Measurements from ENCODE around the gene KAT2A.

The KAT2A gene

GRCh38 chr17:42135664-42136653, 14.8 kb upstream of the KAT2A start:
- no peaks in the 10 kb centered on the region for H3K27me3 ChIP-seq (ENCODE audit: control insufficient read depth, insufficient read depth, low read length, poor library complexity, severe bottlenecking)
- H3K27ac ChIP-seq (ENCODE audit: insufficient read depth, low read depth, low read length, poor library complexity, severe bottlenecking) = no peak overlapping the region
- no peaks in the 10 kb centered on the region for H3K9me3 ChIP-seq (ENCODE audit: control insufficient read depth, low read length)
- H3K36me3 ChIP-seq (ENCODE audit: control insufficient read depth, insufficient read depth, low read length) = no peaks in the 10 kb centered on the region
- WGBS, 2 experiments = 89 to 90% methylated on average over 15 of the region's 15 CpGs
- H3K4me3 ChIP-seq (ENCODE audit: insufficient read depth, low read depth, low read length) = no peak overlapping the region
- H3K4me1 ChIP-seq (ENCODE audit: control insufficient read depth, insufficient read depth, low read length) = peaks cover 10% of the 10 kb centered on the region

GRCh38 chr17:42135151-42135550, 14.0 kb upstream of the KAT2A start:
- Histone ChIP-seq H3K27ac (ENCODE audit: insufficient read depth, low read depth, low read length, poor library complexity, severe bottlenecking) (no peak overlapping the region), H3K27me3 (ENCODE audit: control insufficient read depth, insufficient read depth, low read length, poor library complexity, severe bottlenecking) (no peaks in the 10 kb centered on the region), H3K4me3 (ENCODE audit: insufficient read depth, low read depth, low read length) (no peak overlapping the region), H3K9me3 (ENCODE audit: control insufficient read depth, low read length) (no peaks in the 10 kb centered on the region), H3K36me3 (ENCODE audit: control insufficient read depth, insufficient read depth, low read length) (no peaks in the 10 kb centered on the region), H3K4me1 (ENCODE audit: control insufficient read depth, insufficient read depth, low read length) (peaks cover 14% of the 10 kb centered on the region)
- 94 to 95% methylated on average over 6 of the region's 6 CpGs for WGBS, 2 experiments

DNA sequence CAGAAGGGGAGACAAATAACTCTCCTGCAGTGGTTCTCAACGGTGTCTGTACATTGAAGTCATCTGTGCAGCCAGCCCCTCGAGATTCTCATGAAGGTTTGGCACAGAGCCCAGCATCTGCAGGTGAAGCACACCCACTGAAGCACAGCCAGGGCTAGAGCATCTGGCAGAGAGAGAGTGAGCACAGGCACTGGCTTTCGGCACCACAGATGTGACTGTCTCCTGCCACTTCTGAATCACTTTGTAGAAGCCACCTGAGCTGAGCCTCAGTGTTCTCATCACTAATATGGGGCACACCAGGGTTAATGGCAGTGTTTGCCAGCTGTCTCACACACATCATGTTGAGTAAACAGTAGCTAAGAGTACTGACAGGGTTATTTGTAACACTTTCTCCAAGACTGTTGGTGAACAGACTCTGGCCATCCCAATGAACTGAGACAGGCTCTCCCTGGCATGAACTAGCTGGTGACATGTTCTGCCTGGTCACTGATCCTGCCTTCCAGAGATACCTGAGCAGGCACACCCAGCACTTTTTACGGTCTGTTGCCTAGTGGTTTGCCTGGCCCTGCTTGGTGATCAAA, 12.4 kb upstream of the KAT2A start:
- Histone ChIP-seq H3K27ac (ENCODE audit: insufficient read depth, low read depth, low read length, poor library complexity, severe bottlenecking) (no peak overlapping the region), H3K27me3 (ENCODE audit: control insufficient read depth, insufficient read depth, low read length, poor library complexity, severe bottlenecking) (no peaks in the 10 kb centered on the region), H3K4me3 (ENCODE audit: insufficient read depth, low read depth, low read length) (no peak overlapping the region), H3K36me3 (ENCODE audit: control insufficient read depth, insufficient read depth, low read length) (no peaks in the 10 kb centered on the region), H3K4me1 (ENCODE audit: control insufficient read depth, insufficient read depth, low read length) (peaks cover 7% of the 10 kb centered on the region), H3K9me3 (ENCODE audit: control insufficient read depth, low read length) (no peaks in the 10 kb centered on the region)
- 92 to 93% methylated on average over 4 of the region's 4 CpGs for whole genome bisulfite sequencing, 2 experiments

DNA sequence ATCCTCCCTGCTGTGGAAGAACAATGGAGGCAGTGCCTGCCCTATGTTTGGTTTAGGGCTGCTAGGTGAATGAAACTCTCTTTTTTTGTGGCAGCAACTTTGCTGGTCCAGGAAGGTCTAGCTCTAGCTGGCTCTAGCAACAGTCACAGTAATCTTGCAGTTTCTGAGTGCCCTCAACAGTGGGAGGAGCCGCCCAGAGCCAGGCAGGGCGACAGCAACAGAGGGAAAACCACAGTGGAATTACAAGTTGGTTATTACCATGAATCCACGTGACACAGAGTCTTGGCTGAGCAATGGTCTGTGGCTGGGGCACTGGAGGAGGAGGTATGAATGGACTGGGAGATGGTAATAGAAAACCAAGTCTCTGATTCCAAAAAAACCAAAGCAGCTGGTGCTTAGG, 11.8 kb upstream of the KAT2A start:
- 84 to 92% methylated on average over 3 of the region's 3 CpGs for WGBS, 2 experiments
- no peaks in the 10 kb centered on the region for H3K27me3 ChIP-seq (ENCODE audit: control insufficient read depth, insufficient read depth, low read length, poor library complexity, severe bottlenecking)
- H3K9me3 ChIP-seq (ENCODE audit: control insufficient read depth, low read length) = no peaks in the 10 kb centered on the region
- H3K4me1 ChIP-seq (ENCODE audit: control insufficient read depth, insufficient read depth, low read length) = peaks cover 7% of the 10 kb centered on the region
- no peak overlapping the region for H3K4me3 ChIP-seq (ENCODE audit: insufficient read depth, low read depth, low read length)
- no peak overlapping the region for H3K27ac ChIP-seq (ENCODE audit: insufficient read depth, low read depth, low read length, poor library complexity, severe bottlenecking)
- peaks cover 3% of the 10 kb centered on the region for H3K36me3 ChIP-seq (ENCODE audit: control insufficient read depth, insufficient read depth, low read length)

DNA sequence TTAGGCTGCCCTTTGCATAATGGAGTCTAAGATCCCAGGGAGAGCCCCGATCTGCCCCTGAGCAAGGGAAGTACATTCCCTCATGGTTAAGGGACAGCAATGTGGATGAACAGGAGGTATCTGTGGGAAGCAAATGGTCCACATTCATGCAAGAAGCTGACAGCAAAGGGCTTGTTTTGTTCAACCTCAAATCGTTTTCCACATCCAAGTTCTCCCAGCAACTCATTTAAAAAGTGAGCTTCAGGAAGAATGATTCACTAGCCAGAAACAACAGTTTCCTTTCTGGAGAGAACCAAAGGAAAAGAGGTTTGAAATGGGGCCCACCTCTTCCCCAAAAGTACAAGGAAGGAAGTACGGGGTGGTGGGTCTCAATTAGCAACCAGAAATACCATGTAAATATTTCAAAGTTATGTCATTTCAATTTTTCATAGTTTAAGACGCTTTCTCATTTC, 10.8 kb upstream of the KAT2A start:
- Histone ChIP-seq H3K4me1 (ENCODE audit: control insufficient read depth, insufficient read depth, low read length) (peaks cover 7% of the 10 kb centered on the region), H3K36me3 (ENCODE audit: control insufficient read depth, insufficient read depth, low read length) (peaks cover 7% of the 10 kb centered on the region), H3K27ac (ENCODE audit: insufficient read depth, low read depth, low read length, poor library complexity, severe bottlenecking) (no peak overlapping the region), H3K9me3 (ENCODE audit: control insufficient read depth, low read length) (no peaks in the 10 kb centered on the region), H3K4me3 (ENCODE audit: insufficient read depth, low read depth, low read length) (no peak overlapping the region), H3K27me3 (ENCODE audit: control insufficient read depth, insufficient read depth, low read length, poor library complexity, severe bottlenecking) (no peaks in the 10 kb centered on the region)
- 92 to 93% methylated on average over 3 to 4 of the region's 4 CpGs for WGBS, 2 experiments

DNA sequence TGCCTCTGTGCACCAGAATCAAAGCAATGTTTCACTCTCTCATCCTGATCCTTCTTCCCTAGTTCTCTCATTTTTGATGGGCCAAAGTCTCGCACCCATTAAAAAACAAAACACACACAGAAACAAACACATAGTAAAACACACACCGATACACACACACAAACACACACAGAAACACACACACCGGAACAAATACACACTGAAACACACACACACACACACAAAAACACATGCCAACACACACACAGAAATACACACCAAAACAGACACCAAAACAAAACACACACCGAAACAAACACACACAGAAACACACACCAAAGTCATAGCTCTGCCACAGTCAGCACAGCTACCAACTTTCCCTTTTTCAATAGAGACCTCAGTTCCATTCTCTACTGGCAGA, 10.1 kb upstream of the KAT2A start:
- no peaks in the 10 kb centered on the region for H3K9me3 ChIP-seq (ENCODE audit: control insufficient read depth, low read length)
- peaks cover 7% of the 10 kb centered on the region for H3K4me1 ChIP-seq (ENCODE audit: control insufficient read depth, insufficient read depth, low read length)
- WGBS, 2 experiments = 84 to 95% methylated on average over 4 of the region's 4 CpGs
- no peak overlapping the region for H3K4me3 ChIP-seq (ENCODE audit: insufficient read depth, low read depth, low read length)
- H3K36me3 ChIP-seq (ENCODE audit: control insufficient read depth, insufficient read depth, low read length) = peaks cover 7% of the 10 kb centered on the region
- no peak overlapping the region for H3K27ac ChIP-seq (ENCODE audit: insufficient read depth, low read depth, low read length, poor library complexity, severe bottlenecking)
- no peaks in the 10 kb centered on the region for H3K27me3 ChIP-seq (ENCODE audit: control insufficient read depth, insufficient read depth, low read length, poor library complexity, severe bottlenecking)

GRCh38 chr17:42130310-42130936, 9.3 kb upstream of the KAT2A start:
- 92 to 95% methylated on average over 16 of the region's 16 CpGs for WGBS, 2 experiments

GRCh38 chr17:42129109-42129837, 8.1 kb upstream of the KAT2A start:
- WGBS, 2 experiments = 96% methylated on average over 8 of the region's 8 CpGs
- Histone ChIP-seq H3K36me3 (ENCODE audit: control insufficient read depth, insufficient read depth, low read length) (peaks cover 7% of the 10 kb centered on the region), H3K4me3 (ENCODE audit: insufficient read depth, low read depth, low read length) (no peak overlapping the region), H3K27me3 (ENCODE audit: control insufficient read depth, insufficient read depth, low read length, poor library complexity, severe bottlenecking) (no peaks in the 10 kb centered on the region), H3K4me1 (ENCODE audit: control insufficient read depth, insufficient read depth, low read length) (peaks cover 7% of the 10 kb centered on the region), H3K9me3 (ENCODE audit: control insufficient read depth, low read length) (no peaks in the 10 kb centered on the region), H3K27ac (ENCODE audit: insufficient read depth, low read depth, low read length, poor library complexity, severe bottlenecking) (no peak overlapping the region)

More at GRCh38 chr17:42130310-42130936, 9.3 kb upstream of the KAT2A start:
- no peak overlapping the region for H3K4me3 ChIP-seq (ENCODE audit: insufficient read depth, low read depth, low read length)
- peaks cover 7% of the 10 kb centered on the region for H3K4me1 ChIP-seq (ENCODE audit: control insufficient read depth, insufficient read depth, low read length)
- H3K36me3 ChIP-seq (ENCODE audit: control insufficient read depth, insufficient read depth, low read length) = peaks cover 7% of the 10 kb centered on the region
- no peaks in the 10 kb centered on the region for H3K27me3 ChIP-seq (ENCODE audit: control insufficient read depth, insufficient read depth, low read length, poor library complexity, severe bottlenecking)
- H3K9me3 ChIP-seq (ENCODE audit: control insufficient read depth, low read length) = no peaks in the 10 kb centered on the region
- H3K27ac ChIP-seq (ENCODE audit: insufficient read depth, low read depth, low read length, poor library complexity, severe bottlenecking) = no peak overlapping the region

DNA sequence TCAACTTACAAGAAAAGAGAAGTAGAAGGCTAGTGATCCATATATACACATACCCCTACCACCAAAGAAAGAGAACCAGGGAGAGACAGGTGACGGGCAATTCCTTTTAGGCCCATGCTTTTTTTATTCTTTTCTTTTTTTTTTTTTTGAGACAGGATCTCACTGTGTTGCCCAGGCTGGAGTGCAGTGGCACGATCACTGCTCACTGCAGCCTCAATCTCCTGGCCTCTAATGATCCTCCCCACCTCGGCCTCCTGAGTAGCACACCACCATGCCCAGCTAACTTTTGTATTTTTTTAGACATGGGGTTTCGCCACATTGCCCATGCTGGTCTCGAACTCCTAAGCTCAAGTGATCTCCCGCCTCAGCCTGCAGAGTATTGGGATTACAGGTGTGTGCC, 6.2 kb upstream of the KAT2A start:
- Histone ChIP-seq H3K27ac (ENCODE audit: insufficient read depth, low read depth, low read length, poor library complexity, severe bottlenecking) (no peak overlapping the region), H3K4me3 (ENCODE audit: insufficient read depth, low read depth, low read length) (no peak overlapping the region), H3K9me3 (ENCODE audit: control insufficient read depth, low read length) (no peaks in the 10 kb centered on the region), H3K36me3 (ENCODE audit: control insufficient read depth, insufficient read depth, low read length) (peaks cover 7% of the 10 kb centered on the region), H3K27me3 (ENCODE audit: control insufficient read depth, insufficient read depth, low read length, poor library complexity, severe bottlenecking) (no peaks in the 10 kb centered on the region), H3K4me1 (ENCODE audit: control insufficient read depth, insufficient read depth, low read length) (peaks cover 7% of the 10 kb centered on the region)
- WGBS, 2 experiments = 92 to 94% methylated on average over 6 of the region's 6 CpGs

Data from ectodermal cell (in vitro differentiated cells).